Neural cell (in vitro differentiated cells): Measurements from ENCODE around the gene USP13. TPM values are rescaled to one million over a fixed set of nuclear protein-coding genes. Genes with fewer than 3 reads are reported as not detected.

Experiments
- H2AFZ ChIP-seq: fragments of 200-600, 300-800 bp; sonication (generic), shearing (Covaris generic); 2 replicates; pipeline ENCODE4 v1.6.0; 2014; ENCODE audit warnings: low read depth, mild to moderate bottlenecking, antibody characterized with exemption, low read length, moderate library complexity
- H3F3A ChIP-seq: fragments of 200-600 bp; shearing (Covaris generic); 2 replicates; pipeline ENCODE4 v1.6.1; 2016; ENCODE audit warnings: mild to moderate bottlenecking, moderate library complexity, mixed read lengths, antibody characterized with exemption, low read length; ENCODE audit not compliant: insufficient read depth, poor library complexity, severe bottlenecking
- H3K27ac ChIP-seq: fragments of 200-600, 300-800 bp; sonication (generic), shearing (Covaris generic); 2 replicates; pipeline ENCODE4 v1.5.1; 2014; ENCODE audit warnings: mild to moderate bottlenecking, low read length, moderate library complexity
- H3K27me3 ChIP-seq: fragments of 300-800, 200-600 bp; sonication (generic), shearing (Covaris generic); 2 replicates; pipeline ENCODE4 v1.6.0; 2014; ENCODE audit warnings: mild to moderate bottlenecking, low read depth, low read length, moderate library complexity; ENCODE audit not compliant: insufficient read depth
- H3K36me3 ChIP-seq: fragments of 300-800, 200-600 bp; sonication (generic), shearing (Covaris generic); 2 replicates; pipeline ENCODE4 v1.5.1; 2014; ENCODE audit warnings: mild to moderate bottlenecking, antibody characterized with exemption, low read length, moderate library complexity; ENCODE audit not compliant: insufficient read depth
- H3K4me2 ChIP-seq: fragments of 300-800, 200-600 bp; sonication (generic), shearing (Covaris generic); 2 replicates; pipeline ENCODE4 v1.6.0; 2014; ENCODE audit warnings: mild to moderate bottlenecking, low read length
- H3K4me3 ChIP-seq: fragments of 300-800, 200-600 bp; sonication (generic), shearing (Covaris generic); 2 replicates; pipeline ENCODE4 v1.5.1; 2014; ENCODE audit warnings: mild to moderate bottlenecking, low read length, moderate library complexity
- H3K79me2 ChIP-seq: fragments of 200-600 bp; shearing (Covaris generic); replicated peaks from 2 replicates; pipeline ENCODE4 v1.6.0; 2014; ENCODE audit warnings: mild to moderate bottlenecking, low read length, moderate library complexity; ENCODE audit not compliant: insufficient read depth
- H3K9ac ChIP-seq: fragments of 300-800, 200-600 bp; sonication (generic), shearing (Covaris generic); 2 replicates; pipeline ENCODE4 v1.6.1; 2016; ENCODE audit warnings: mild to moderate bottlenecking, low read length, mixed read lengths
- H3K9me2 ChIP-seq: fragments of 200-600 bp; shearing (Covaris generic); 2 replicates; pipeline ENCODE4 v1.6.1; 2016; ENCODE audit warnings: mild to moderate bottlenecking, low read length, mixed read lengths; ENCODE audit not compliant: insufficient read depth
- H3K9me3 ChIP-seq: fragments of 200-600, 300-800 bp; sonication (generic), shearing (Covaris generic); 2 replicates; pipeline ENCODE4 v1.6.1; 2016; ENCODE audit warnings: mild to moderate bottlenecking, mixed run types, low read length, moderate library complexity, mixed read lengths
- H4K20me1 ChIP-seq: fragments of 200-600 bp; shearing (Covaris generic); 2 replicates; pipeline ENCODE4 v1.6.1; 2016; ENCODE audit warnings: mild to moderate bottlenecking, mixed run types; ENCODE audit not compliant: insufficient read depth
- CTCF ChIP-seq: fragments of 450-650 bp; IDR thresholded peaks from 2 replicates; pipeline ENCODE4 v1.5.1; 2014; ENCODE audit warnings: antibody characterized with exemption, mild to moderate bottlenecking, moderate library complexity; ENCODE audit not compliant: poor library complexity, severe bottlenecking
- EZH2 ChIP-seq: fragments of 200-600, 300-800 bp; shearing (Covaris generic), sonication (generic); IDR thresholded peaks from 2 replicates; pipeline ENCODE4 v1.6.1; 2014; ENCODE audit warnings: antibody characterized with exemption, low read length, borderline replicate concordance, mild to moderate bottlenecking; ENCODE audit not compliant: insufficient read depth, poor library complexity, severe bottlenecking
- MXI1 ChIP-seq: fragments of 450-650 bp; conservative IDR thresholded peaks from 2 replicates; pipeline ENCODE4 v1.6.1; 2014; ENCODE audit warnings: antibody characterized with exemption, mild to moderate bottlenecking; ENCODE audit not compliant: poor library complexity, severe bottlenecking
- POLR2AphosphoS5 ChIP-seq: IDR thresholded peaks from 2 replicates; pipeline ENCODE4 v1.6.1; 2012
- RAD21 ChIP-seq: fragments of 450-650 bp; conservative IDR thresholded peaks from 2 replicates; pipeline ENCODE4 v1.6.1; 2014; ENCODE audit warnings: antibody characterized with exemption, mild to moderate bottlenecking, moderate library complexity
- REST ChIP-seq: IDR thresholded peaks from 2 replicates; pipeline ENCODE4 v1.6.1; 2012; ENCODE audit warnings: borderline replicate concordance
- SMC3 ChIP-seq: fragments of 450-650 bp; conservative IDR thresholded peaks from 2 replicates; pipeline ENCODE4 v1.6.1; 2014; ENCODE audit warnings: antibody characterized with exemption, mild to moderate bottlenecking, moderate library complexity; ENCODE audit not compliant: poor library complexity
- TAF1 ChIP-seq: IDR thresholded peaks from 2 replicates; pipeline ENCODE4 v1.6.1; 2012; ENCODE audit warnings: low read depth
- polyA plus RNA-seq: library from polyadenylated mRNA; depleted of rRNA; stranded (reverse); fragments of >200 nt; gene quantifications from 2 replicates; pipeline ENCODE4 v1.2.3, GENCODE V29; 2014

USP13 gene
- polyA plus RNA-seq, 1 donor from 2014 or later = 3.8 TPM

- Histone ChIP-seq H3K9me3 (no peaks in the 10 kb centered on the region), H3K27ac (no peak overlapping the region), H3K9me2 (no peaks in the 10 kb centered on the region), H3K36me3 (no peaks in the 10 kb centered on the region), H3K4me3 (no peak overlapping the region), H4K20me1 (no peaks in the 10 kb centered on the region), H3K4me2 (no peak overlapping the region), H3K9ac (no peak overlapping the region), H3K79me2 (no peaks in the 10 kb centered on the region), H2AFZ (no peak overlapping the region), H3K27me3 (no peaks in the 10 kb centered on the region), H3F3A (no peaks in the 10 kb centered on the region)
- TF ChIP-seq RAD21 = no peak
- TF ChIP-seq REST = no peak
- TF ChIP-seq EZH2 = no peak
- no peak for TF ChIP-seq MXI1
- TF ChIP-seq TAF1 = no peak
Observed at GRCh38 chr3:179715582-179715981, 62.7 kb downstream of the USP13 start.

GRCh38 chr3:179716226-179716625 lies 63.4 kb downstream of the USP13 start:
- H3K9me2 ChIP-seq = no peaks in the 10 kb centered on the region
- no peak for TF ChIP-seq REST
- no peak for TF ChIP-seq SMC3
- TF ChIP-seq POLR2AphosphoS5 = no peak
- TF ChIP-seq CTCF = no peak
- no peak for TF ChIP-seq TAF1
- TF ChIP-seq MXI1 = no peak
- H3K36me3 ChIP-seq = no peaks in the 10 kb centered on the region
- no peak overlapping the region for H3K4me2 ChIP-seq
- no peaks in the 10 kb centered on the region for H3F3A ChIP-seq
- H2AFZ ChIP-seq = no peak overlapping the region
- H3K4me3 ChIP-seq = no peak overlapping the region
- H3K9me3 ChIP-seq = no peaks in the 10 kb centered on the region
- no peaks in the 10 kb centered on the region for H3K79me2 ChIP-seq
- no peak overlapping the region for H3K27ac ChIP-seq
- H3K9ac ChIP-seq = no peak overlapping the region
- H4K20me1 ChIP-seq = no peaks in the 10 kb centered on the region
- no peaks in the 10 kb centered on the region for H3K27me3 ChIP-seq
